HG03565 (cell line): ENCODE data around the gene ABL2.

Source experiments
- ATAC-seq: cut with Tn5 transposase; IDR thresholded peaks from one replicate; pipeline ENCODE4 v1.9.1; 2021; ENCODE audit warnings: mild to moderate bottlenecking, moderate library complexity; ENCODE audit not compliant: unreplicated experiment

Gene ABL2

GRCh38 chr1:179061360-179062282, 167.9 kb downstream of the ABL2 start:
- ATAC-seq = no peak

GRCh38 chr1:179058487-179059483, 170.7 kb downstream of the ABL2 start:
- no peak for ATAC-seq

- no peak for ATAC-seq
These were observed 173.5 kb downstream of the ABL2 start for GRCh38 chr1:179055937-179056336.

- ATAC-seq = no peak
These were observed 176.0 kb downstream of the ABL2 start for GRCh38 chr1:179053486-179053885.

- ATAC-seq = no peak
These were observed 176.7 kb downstream of the ABL2 start for GRCh38 chr1:179052776-179053175.
